ENCODE results near the gene SRPK2.

SRPK2 gene

DNA sequence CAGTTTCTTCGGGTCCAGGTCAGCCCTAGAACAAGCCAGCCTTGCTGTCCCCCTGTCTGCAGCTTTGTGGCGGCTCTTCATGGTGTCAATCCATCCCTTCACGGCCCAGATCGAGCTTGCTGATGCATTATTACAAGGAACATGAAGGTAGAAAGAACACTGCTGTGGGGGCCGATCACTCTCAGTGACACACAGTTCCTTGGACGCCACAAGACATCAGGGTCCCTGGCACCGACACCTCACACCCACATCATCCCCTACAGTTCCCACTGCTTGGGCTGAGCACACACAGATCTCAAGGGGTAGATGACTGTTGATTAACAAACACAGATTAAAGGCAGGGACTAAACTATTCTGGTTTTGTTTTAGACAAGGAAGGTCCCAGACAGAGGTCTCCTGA, 255.4 kb downstream of the SRPK2 start:
- no peak for DNase-seq
- intact Hi-C loops (cut with DNase I), result no loop called here

GRCh38 chr7:105132835-105133234, 255.9 kb downstream of the SRPK2 start:
- intact Hi-C loops (cut with DNase I), result no loop called here
- DNase-seq, result no peak

- intact Hi-C loops (cut with DNase I), result no loop called here
- DNase-seq, result no peak
Measured at GRCh38 chr7:105132335-105132734, 256.4 kb downstream of the SRPK2 start.

- DNase-seq, result peak in 40 of 42 donors; percentile 36 to 92 (median 66)
- intact Hi-C loops (cut with DNase I), result no loop called here
Measured at GRCh38 chr7:105131890-105132289, 256.8 kb downstream of the SRPK2 start.

DNA sequence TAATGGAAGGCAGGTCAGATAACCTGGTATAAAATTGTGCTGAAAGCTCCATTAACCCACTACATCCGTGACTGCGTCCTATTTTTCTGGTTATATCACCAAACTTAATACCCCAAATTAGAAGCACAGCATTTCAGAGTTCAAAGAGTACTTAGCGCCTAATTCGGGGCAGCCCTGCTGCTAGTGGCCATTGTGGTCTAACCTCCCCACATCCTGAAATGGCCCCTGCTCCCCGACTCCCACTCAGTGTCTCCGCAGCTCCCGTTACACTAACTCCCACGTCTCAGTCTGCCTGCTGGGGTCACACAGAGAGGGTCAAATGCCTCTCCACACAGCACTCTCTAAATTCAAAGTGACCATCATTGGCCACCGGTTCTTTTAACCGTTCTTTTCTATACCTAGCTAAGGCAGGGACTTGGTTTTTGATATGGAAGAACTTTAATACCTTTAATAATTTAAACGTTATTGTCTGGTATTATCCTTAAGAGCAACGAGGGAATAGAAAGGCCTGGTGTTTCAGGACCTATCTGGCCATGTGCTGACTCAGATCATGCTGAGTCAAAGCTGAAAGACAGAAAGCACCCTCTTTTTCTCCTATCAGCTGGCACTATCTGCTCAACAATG, 257.6 kb downstream of the SRPK2 start:
- DNase-seq, result no peak

DNA sequence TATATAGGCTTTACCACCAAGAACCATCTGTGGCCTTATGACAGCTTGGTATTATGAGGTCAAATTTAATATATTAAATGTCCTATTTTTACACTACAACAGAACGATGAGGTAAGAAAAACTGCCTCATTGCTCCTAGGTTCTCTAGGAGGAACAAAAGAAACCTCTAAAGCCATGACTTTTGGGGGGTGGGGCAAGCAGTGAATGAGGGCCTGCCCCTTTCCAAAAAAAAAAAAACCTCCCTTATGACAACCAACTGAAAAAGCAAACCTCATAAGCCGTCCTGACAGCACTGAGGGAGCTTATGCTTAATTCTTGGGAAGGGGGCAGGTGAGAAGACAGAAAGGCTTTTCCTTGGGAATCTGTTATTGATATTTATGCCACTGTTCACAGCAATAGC, 258.1 kb downstream of the SRPK2 start:
- DNase-seq, result no peak
- intact Hi-C loops (cut with DNase I), result no loop called here

More for the DNA sequence above, 257.6 kb downstream of the SRPK2 start:
- intact Hi-C loops (cut with DNase I), result no loop called here

- DNase-seq, result peak in 16 of 42 donors; percentile 9 to 71 (median 40)
- intact Hi-C loops (cut with DNase I), result no loop called here
Measured at GRCh38 chr7:105130048-105130447, 258.7 kb downstream of the SRPK2 start.

DNA sequence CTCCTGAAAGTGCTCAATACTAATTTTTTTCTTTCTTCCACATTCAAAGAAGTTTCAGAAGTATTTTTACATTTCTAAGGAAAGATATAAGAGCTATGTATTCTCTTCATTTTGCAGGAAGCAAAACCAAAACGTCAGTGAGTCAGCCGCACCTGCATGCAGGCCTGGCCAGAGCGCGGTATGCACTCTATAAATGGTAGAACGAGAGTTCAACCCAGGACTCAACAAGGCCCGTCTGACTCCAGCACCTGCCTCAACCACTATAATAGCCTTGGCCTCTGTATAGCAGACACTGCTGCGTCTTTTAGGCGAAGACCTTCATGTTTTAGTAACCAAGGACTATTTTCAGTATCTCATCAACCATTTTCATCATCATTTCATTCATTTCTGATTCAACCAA, 261.5 kb downstream of the SRPK2 start:
- DNase-seq, result no peak

GRCh38 chr7:105126436-105126975, 262.2 kb downstream of the SRPK2 start:
- DNase-seq, result no peak
- intact Hi-C loops (cut with DNase I), result no loop called here

More for the DNA sequence above, 261.5 kb downstream of the SRPK2 start:
- intact Hi-C loops (cut with DNase I), result no loop called here

- intact Hi-C loops (cut with DNase I), result no loop called here
Measured at GRCh38 chr7:105125745-105126144, 263.0 kb downstream of the SRPK2 start.

DNA sequence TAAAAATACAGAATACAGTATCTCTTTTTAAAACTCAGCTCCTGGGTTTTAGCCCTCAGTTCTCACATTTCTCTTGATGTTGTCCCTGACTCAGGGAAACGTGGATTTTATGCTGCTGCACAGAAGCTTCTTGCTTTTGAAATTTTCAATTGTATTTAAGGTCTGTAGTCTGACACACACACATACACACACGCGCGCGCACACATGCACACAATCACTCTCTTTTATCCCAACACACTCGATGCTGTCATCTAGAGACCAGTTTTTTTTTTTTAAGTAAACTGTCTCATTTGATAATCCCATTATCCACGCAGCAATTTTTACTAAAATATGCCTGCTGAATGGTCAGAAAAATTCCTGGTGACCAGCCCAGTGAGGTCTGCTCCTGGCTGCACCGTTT, 266.1 kb downstream of the SRPK2 start:
- peak in 6 of 42 donors; percentile 38 to 50 (median 46) for DNase-seq

More at GRCh38 chr7:105125745-105126144, 263.0 kb downstream of the SRPK2 start:
- DNase-seq, result no peak

GRCh38 chr7:105118612-105119600, 269.8 kb downstream of the SRPK2 start:
- no peak for DNase-seq
- intact Hi-C loops (cut with DNase I), result no loop called here

More for the DNA sequence above, 266.1 kb downstream of the SRPK2 start:
- intact Hi-C loops (cut with DNase I), result no loop called here

DNA sequence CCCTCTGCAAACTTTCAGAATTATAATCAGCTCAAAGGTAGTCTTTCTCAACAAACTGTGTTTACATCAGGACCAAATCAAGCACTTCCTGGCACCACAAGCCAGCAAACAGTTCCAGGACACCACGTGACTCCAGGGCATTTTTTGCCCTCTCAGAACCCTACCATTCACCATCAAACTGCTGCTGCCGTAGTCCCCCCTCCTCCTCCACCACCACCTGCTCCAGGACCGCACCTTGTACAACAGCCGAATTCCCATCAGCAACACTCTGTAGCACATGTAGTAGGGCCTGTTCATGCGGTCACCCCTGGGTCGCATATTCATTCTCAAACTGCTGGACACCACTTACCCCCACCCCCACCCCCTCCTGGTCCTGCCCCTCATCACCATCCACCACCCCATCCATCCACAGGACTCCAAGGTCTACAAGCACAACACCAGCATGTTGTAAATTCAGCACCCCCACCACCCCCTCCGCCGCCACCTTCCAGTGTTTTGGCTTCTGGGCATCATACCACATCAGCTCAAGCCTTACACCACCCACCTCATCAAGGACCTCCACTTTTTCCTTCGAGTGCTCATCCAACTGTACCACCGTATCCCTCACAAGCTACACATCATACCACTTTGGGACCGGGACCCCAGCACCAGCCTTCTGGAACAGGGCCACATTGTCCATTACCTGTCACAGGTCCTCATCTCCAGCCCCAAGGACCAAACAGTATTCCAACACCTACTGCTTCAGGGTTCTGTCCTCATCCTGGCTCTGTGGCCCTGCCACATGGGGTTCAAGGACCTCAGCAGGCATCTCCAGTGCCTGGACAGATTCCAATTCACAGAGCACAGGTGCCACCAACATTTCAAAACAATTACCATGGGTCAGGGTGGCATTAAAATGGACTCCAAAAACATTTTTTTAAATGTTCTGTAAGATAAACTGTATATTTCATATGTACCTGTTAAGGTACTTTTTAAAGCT, 276.0 kb downstream of the SRPK2 start:
- DNase-seq, result peak in 13 of 42 donors; percentile 20 to 76 (median 45)
- intact Hi-C loops (cut with DNase I), result no loop called here

DNA sequence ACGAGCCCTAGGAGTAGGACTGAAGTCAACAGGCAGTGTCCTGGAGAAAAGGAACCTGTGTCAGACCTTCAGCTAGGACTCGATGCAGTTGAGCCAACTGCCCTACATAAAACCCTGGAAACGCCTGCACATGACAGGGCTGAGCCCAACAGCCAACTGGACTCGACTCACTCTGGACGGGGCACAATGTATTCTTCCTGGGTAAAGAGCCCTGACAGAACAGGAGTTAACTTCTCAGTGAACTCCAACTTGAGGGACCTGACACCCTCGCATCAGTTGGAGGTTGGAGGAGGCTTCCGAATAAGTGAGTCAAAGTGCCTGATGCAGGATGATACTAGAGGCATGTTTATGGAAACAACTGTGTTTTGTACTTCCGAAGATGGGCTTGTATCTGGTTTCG, 281.3 kb downstream of the SRPK2 start:
- DNase-seq, result peak in 1 of 42 donors; percentile 41
- intact Hi-C loops (cut with DNase I), result no loop called here

DNA sequence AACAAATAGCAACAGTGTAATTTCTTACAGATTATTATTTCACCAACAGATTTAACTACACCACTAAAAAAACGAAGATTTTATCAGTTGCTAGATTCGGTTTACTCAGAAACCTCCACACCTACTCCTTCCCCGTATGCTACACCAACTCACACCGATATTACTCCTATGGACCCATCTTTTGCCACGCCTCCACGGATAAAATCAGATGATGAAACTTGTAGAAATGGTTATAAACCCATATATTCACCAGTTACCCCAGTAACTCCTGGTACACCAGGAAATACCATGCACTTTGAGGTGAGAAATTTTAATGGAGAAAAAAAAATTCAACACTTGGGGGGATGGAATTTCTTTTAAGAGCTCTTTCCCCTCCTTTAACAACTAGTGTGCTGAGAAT, 282.2 kb downstream of the SRPK2 start:
- intact Hi-C loops (cut with DNase I), result no loop called here
- DNase-seq, result no peak

- intact Hi-C loops (cut with DNase I), result no loop called here
Measured at GRCh38 chr7:105105579-105105978, 283.1 kb downstream of the SRPK2 start.

GRCh38 chr7:105102557-105103352, 286.0 kb downstream of the SRPK2 start:
- intact Hi-C loops (cut with DNase I), result no loop called here

More at GRCh38 chr7:105105579-105105978, 283.1 kb downstream of the SRPK2 start:
- DNase-seq, result no peak

DNA sequence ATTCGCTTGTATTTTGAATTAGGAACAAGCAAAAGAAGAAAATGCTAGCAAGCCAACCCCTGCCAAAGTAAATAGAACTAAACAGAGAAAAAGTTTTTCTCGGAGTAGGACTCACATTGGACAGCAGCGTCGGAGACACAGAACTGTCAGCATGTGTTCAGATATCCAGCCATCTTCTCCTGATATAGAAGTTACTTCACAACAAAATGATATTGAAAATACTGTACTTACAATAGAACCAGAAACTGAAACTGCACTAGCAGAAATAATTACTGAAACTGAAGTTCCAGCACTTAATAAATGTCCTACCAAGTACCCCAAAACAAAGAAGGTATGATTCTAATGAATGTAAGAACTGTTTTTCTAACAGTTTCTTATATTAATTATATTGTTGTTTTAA, 286.9 kb downstream of the SRPK2 start:
- intact Hi-C loops (cut with DNase I), result no loop called here
- no peak for DNase-seq

More at GRCh38 chr7:105102557-105103352, 286.0 kb downstream of the SRPK2 start:
- DNase-seq, result no peak

Measured in head of caudate nucleus (tissue), 42 donors.